ENCODE measurements around the gene EMP3.

The EMP3 gene

GRCh38 chr19:48319647-48320541, 5.5 kb upstream of the EMP3 start:
- peak overlapping the region; percentile 28 to 100 for H3K27ac ChIP-seq
- DNase-seq (ENCODE audit: low spot score): peak; percentile 85
- TF ChIP-seq, protein P1, sequence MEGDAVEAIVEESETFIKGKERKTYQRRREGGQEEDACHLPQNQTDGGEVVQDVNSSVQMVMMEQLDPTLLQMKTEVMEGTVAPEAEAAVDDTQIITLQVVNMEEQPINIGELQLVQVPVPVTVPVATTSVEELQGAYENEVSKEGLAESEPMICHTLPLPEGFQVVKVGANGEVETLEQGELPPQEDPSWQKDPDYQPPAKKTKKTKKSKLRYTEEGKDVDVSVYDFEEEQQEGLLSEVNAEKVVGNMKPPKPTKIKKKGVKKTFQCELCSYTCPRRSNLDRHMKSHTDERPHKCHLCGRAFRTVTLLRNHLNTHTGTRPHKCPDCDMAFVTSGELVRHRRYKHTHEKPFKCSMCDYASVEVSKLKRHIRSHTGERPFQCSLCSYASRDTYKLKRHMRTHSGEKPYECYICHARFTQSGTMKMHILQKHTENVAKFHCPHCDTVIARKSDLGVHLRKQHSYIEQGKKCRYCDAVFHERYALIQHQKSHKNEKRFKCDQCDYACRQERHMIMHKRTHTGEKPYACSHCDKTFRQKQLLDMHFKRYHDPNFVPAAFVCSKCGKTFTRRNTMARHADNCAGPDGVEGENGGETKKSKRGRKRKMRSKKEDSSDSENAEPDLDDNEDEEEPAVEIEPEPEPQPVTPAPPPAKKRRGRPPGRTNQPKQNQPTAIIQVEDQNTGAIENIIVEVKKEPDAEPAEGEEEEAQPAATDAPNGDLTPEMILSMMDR (IDR thresholded peaks at IDR 0.05): peak; percentile 78
- H3K4me3 ChIP-seq: no peak overlapping the region

DNA sequence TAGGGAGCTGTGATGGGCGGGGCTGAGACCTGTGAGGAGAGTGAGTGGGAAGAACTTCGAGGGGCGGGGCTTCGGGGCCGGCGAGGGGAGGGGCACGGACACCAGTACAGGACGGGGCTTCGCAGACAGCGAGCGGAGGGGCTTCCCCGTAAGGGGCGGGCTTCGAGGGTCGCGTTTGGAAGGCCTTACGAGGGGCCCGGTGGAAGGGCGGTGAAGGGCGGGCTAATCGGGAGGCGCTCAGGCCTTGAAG, 4.1 kb upstream of the EMP3 start:
- Histone ChIP-seq H3K4me3 (peak overlapping the region; percentile 87), H3K27ac (peak overlapping the region; percentile 98 to 100)
- TF ChIP-seq, protein P1 (IDR thresholded peaks at IDR 0.05): no peak
- peak; percentile 96 for DNase-seq (ENCODE audit: low spot score)

GRCh38 chr19:48321622-48322591, 3.4 kb upstream of the EMP3 start:
- DNase-seq (ENCODE audit: low spot score): peak; percentile 99
- peak overlapping the region; percentile 98 to 100 for H3K27ac ChIP-seq
- TF ChIP-seq, protein P1 (IDR thresholded peaks at IDR 0.05): no peak
- H3K4me3 ChIP-seq: peak overlapping the region; percentile 87

GRCh38 chr19:48329167-48329891, 4.0 kb downstream of the EMP3 start:
- Histone ChIP-seq H3K4me3 (peak overlapping the region; percentile 5), H3K27ac (peak overlapping the region in 1 of 2 donors; percentile 80)
- no peak for DNase-seq (ENCODE audit: low spot score)
- TF ChIP-seq, protein P1 (IDR thresholded peaks at IDR 0.05): no peak

DNA sequence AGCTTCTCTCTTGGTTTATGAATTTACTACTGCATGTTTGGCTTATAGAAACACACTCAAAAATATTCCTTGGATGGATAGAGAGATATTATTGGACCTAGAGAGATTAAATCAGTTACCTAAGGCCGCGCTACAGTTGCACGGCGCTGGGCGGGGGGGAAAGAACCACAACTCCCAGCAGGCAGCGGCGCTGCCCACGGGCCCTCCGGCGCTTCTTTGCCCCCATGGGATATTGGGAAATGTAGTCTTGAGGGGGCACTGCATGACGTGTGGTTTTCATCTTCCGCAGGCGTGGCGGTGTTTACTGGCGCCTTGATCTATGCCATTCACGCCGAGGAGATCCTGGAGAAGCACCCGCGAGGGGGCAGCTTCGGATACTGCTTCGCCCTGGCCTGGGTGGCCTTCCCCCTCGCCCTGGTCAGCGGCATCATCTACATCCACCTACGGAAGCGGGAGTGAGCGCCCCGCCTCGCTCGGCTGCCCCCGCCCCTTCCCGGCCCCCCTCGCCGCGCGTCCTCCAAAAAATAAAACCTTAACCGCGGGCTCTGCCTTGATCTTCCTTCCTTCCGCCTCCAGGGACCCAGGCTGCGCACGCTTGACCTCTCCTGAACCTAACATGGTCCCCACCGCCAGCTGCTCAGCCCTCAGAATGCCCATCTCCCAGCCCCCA, 4.8 kb downstream of the EMP3 start:
- H3K27ac ChIP-seq: peak overlapping the region; percentile 36 to 80

GRCh38 chr19:48332351-48332661, 7.0 kb downstream of the EMP3 start:
- peak overlapping the region; percentile 63 to 90 for H3K27ac ChIP-seq
- peak overlapping the region; percentile 63 for H3K4me3 ChIP-seq
- no peak for DNase-seq (ENCODE audit: low spot score)
- TF ChIP-seq, protein P1 (IDR thresholded peaks at IDR 0.05): no peak

More for the DNA sequence above, 4.8 kb downstream of the EMP3 start:
- TF ChIP-seq, protein P1 (IDR thresholded peaks at IDR 0.05): no peak
- H3K4me3 ChIP-seq: peak overlapping the region; percentile 59
- DNase-seq (ENCODE audit: low spot score): no peak

All from coronary artery (tissue), 2 donors.